LHCN-M2 (cell line): ENCODE measurements around the gene NTN3. TPM values are rescaled to one million over a fixed set of nuclear protein-coding genes. Genes with fewer than 3 reads are reported as not detected.
A peak's percentile ranks its signal among the peaks of the same experiment; 100 is the strongest.

Source experiments
- DNase-seq: peaks from one replicate; pipeline ENCODE4 v3.0.0-alpha.2; 2012; ENCODE audit warnings: low read depth
- total RNA-seq: library from RNA; depleted of rRNA; stranded (reverse); fragments of >200 nt; gene quantifications from 2 replicates; pipeline ENCODE4 v1.2.3, GENCODE V29; 2014

NTN3 gene
- total RNA-seq, 1 experiment from 2014 or later: 0.11 TPM

DNA sequence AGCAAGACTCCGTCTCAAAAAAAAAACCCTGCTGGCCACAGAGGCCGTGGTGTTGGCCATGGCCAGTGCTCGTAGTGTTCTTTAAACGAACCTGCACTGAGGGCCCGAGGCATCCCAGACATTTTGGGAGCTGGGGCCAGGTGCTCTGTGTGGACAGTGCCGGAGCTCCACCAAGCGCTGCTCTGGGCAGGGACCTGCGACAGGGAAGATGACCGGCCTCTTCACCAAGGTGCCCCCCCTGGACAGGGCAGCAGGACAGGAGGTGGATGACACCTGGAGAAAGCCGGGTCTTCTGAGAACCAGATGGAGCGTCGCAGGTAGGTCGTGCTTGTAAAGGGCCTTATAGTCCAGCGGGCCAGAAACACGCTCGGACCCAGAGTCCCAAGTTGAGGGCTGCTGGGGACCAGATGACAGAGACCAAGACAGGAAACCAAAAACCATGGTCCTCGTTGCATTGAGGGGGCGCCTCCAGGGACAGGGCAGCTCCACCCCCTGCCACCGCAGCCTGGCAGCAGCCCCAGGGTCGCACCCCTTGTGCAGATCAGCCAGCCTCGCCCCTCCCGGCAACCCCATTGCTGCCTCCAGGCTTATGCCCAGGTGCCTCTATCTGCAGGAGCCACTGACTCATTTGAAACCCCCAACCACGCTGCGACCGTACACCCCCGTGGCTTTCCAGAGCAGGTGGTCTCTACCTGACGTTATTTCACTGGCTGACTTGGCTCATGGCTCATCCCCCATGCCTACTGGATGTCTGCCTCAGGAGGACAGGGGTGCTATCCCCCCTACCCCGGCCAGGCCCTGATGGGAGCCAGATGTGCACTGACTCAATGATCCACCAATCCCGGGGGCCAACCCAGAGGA lies 4.2 kb upstream of the NTN3 start:
- DNase-seq: no peak

DNA sequence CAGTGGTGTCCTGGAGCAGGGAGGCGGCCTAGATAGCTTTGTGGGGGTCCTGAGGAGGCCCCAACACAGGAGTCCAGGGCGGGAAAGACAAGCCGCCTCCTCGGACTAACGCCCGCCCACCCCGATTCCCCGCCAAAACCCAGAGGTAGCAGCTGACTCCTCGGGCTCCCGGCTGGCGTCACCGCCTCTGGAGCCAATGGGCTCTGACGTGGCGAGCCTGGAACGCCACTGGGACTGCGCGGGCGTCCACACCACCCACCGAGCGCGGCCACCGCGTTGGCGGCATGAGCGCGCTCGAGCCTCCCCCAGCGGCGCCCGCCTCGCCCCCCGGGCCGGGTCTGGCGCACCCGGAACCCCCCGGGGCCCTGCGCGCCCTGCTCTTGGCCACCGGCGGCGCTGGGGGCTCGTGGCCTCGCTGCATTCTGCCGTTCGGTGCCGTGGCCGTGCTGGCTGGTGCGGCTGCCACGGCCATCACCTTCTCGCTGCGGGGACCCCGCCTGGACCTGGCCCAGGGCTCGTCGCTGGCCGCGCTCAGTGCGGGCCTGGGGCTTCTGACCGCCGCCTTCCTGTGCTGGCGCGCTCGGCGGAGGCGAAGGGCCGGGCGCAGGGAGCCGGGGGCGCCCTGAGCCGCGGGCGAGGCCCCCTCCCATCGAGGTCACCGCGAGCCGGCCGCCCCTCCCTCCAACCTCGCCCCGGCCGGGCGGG lies 3.4 kb upstream of the NTN3 start:
- peak; percentile 75 for DNase-seq

GRCh38 chr16:2468233-2468724 lies 2.8 kb upstream of the NTN3 start:
- no peak for DNase-seq

- peak; percentile 41 for DNase-seq
Measured at GRCh38 chr16:2468725-2469398, 2.2 kb upstream of the NTN3 start.

GRCh38 chr16:2469399-2470233 lies 1.5 kb upstream of the NTN3 start:
- no peak for DNase-seq

DNA sequence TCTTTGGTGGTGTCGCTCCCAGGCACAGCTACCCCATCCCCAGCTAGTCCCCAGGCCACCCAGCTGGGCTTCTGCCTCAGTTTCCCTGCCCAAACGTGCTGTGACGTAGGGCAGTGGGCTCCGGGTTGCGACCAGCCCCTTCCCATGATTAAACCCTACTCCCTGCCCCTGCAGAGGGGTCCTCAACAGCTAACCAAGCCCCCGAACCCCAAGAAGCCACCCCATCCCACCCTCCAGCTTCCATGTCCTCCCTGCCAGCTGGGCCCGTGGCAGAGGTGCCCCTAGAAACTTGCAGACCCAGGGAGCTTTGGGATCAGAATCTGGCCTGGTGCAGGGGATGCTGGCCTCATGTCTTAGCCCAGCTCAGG lies 879 bp upstream of the NTN3 start:
- DNase-seq: no peak

GRCh38 chr16:2470603-2471015 lies 488 bp upstream of the NTN3 start:
- DNase-seq: peak; percentile 37

DNA sequence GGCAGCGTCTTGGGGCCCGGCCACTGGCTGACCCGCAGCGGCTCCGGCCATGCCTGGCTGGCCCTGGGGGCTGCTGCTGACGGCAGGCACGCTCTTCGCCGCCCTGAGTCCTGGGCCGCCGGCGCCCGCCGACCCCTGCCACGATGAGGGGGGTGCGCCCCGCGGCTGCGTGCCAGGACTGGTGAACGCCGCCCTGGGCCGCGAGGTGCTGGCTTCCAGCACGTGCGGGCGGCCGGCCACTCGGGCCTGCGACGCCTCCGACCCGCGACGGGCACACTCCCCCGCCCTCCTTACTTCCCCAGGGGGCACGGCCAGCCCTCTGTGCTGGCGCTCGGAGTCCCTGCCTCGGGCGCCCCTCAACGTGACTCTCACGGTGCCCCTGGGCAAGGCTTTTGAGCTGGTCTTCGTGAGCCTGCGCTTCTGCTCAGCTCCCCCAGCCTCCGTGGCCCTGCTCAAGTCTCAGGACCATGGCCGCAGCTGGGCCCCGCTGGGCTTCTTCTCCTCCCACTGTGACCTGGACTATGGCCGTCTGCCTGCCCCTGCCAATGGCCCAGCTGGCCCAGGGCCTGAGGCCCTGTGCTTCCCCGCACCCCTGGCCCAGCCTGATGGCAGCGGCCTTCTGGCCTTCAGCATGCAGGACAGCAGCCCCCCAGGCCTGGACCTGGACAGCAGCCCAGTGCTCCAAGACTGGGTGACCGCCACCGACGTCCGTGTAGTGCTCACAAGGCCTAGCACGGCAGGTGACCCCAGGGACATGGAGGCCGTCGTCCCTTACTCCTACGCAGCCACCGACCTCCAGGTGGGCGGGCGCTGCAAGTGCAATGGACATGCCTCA lies 773 bp downstream of the NTN3 start:
- DNase-seq: no peak

- DNase-seq: no peak
Measured at GRCh38 chr16:2472488-2472864, 1.4 kb downstream of the NTN3 start.

GRCh38 chr16:2472885-2473445 lies 1.9 kb downstream of the NTN3 start:
- DNase-seq: no peak

- no peak for DNase-seq
Measured at GRCh38 chr16:2473446-2473926, 2.4 kb downstream of the NTN3 start.

- peak; percentile 32 for DNase-seq
Measured at GRCh38 chr16:2473999-2474876, 3.1 kb downstream of the NTN3 start.

DNA sequence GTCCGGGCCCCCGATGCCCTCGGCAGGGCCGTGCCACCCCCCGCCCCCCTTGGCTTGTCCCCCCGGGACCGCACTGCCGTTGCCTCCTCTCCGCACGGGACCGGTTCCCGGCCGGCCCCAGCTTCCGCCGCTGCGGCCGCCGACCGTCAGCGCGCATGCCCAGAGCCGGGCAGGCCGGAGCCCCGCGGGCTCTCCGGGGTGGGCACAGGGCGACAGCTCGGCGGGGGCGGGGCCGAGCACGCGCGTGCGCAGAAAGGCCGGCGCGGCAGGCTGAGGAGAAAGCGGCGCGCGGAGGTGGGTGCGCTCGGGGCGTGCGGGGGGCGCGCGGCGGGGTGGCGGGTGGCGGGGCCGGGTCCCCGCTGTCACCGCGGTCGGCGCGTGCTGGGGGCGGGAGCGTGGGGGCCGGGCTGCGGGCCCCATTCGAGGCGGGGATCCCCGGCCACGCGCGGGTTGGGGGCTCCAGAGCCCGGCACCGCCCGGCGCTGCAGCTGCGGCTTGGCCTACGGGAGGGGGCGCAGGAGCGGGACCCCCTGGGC lies 3.8 kb downstream of the NTN3 start, which contains the start of gene TBC1D24:
Gene TBC1D24, plus strand, starts transcription at position 251 of the 536 bp plus-strand sequence. CDS start 21,022 bp downstream, outside the sequence.
- peak; percentile 78 for DNase-seq

DNA sequence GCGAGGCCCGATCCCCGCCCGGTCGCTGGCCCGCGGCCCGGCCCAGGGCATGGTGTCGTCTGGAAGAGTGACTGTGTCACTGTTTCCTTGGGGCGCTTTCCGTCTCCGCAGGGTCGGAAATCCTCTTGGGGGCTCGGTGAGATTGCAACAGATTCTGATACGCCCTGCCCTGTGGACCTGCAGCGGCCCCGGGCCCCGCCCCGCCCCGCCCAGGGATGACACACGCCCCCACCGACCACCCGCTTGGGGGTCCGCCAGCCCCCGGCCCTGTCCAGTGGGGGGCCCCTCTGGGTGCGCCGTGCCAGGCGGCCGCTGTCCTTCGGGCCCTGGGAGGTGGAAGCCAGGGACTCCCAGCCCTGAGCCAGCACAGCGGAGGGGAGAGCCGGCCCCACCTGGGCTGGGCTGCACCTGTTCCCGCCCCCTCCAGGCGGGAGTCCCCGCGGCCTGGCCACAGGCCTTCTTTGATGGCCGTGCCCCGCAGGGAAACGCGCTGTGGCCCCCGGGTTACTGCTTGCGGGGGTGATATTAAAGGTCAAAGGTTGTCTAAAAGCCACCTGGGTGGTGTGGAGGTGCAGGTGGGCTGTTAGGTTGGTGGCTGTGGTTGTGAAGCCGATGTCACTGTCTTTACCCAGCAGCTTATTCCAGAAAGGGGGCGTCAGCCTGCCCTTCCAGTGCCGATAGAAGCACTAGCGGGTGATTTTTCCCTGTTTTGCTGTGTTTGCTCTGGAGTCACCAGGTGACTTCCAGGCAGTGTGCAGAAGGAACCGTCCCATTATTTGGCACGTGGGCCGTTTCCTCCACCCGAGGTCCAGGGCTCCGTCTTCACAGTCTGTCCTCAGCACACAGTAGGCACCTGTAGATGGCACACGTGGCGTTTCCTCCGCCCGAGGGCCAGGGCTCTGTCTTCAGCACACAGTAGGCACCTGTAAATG lies 4.6 kb downstream of the NTN3 start:
- DNase-seq: no peak

DNA sequence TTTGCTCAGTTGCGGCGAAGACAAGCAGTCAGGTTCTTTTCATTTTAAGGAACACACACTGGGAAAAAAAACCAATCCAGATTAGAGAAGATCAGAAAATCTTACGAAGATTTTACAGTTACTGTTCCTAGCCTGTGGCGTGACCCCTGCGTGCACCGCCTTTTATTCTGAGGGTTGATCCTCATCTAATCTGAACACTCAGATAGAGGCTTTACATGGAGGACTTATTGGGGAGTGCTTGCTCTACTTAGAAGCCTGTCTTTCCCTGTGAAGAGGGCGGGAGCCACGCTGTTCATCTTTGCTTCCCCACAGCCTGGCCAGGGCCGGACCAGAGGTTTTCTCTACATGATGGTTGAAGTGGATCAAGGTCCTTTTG lies 5.2 kb downstream of the NTN3 start:
- DNase-seq: no peak

- DNase-seq: no peak
Measured at GRCh38 chr16:2476741-2477140, 5.6 kb downstream of the NTN3 start.

GRCh38 chr16:2477327-2477726 lies 6.2 kb downstream of the NTN3 start:
- DNase-seq: no peak
